SK-N-MC (cell line): ENCODE measurements around the gene SLC28A3.

Experiments
- DNase-seq: peaks from one replicate; pipeline ENCODE4 v3.0.0-alpha.2; 2011; ENCODE audit warnings: low read depth, low spot score
- H3K27ac ChIP-seq: fragments of 200-600 bp; sonication (generic); 2 replicates; pipeline ENCODE4 v1.5.1; 2016; ENCODE audit warnings: mixed run types
- H3K36me3 ChIP-seq: fragments of 200-600 bp; sonication (generic); 2 replicates; pipeline ENCODE4 v1.6.1; 2017; ENCODE audit warnings: antibody characterized with exemption, low read length, mixed read lengths; ENCODE audit not compliant: insufficient read depth
- H3K4me3 ChIP-seq: fragments of 200-600 bp; sonication (generic); 2 replicates; pipeline ENCODE4 v1.5.1; 2016
- H3K9ac ChIP-seq: fragments of 200-600 bp; sonication (generic); 2 replicates; pipeline ENCODE4 v1.8.0; 2017; ENCODE audit warnings: mixed run types, mixed read lengths; ENCODE audit not compliant: insufficient read length
- H3K9me3 ChIP-seq: fragments of 200-600 bp; sonication (generic); 2 replicates; pipeline ENCODE4 v1.6.1; 2017; ENCODE audit warnings: low read depth, mild to moderate bottlenecking, antibody characterized with exemption, low read length, moderate library complexity, mixed read lengths
- EZH2 ChIP-seq: fragments of 200-600 bp; sonication (generic); IDR thresholded peaks from one replicate; pipeline ENCODE4 v1.6.1; 2017; ENCODE audit warnings: antibody characterized with exemption
- FOXP2 ChIP-seq: optimal IDR thresholded peaks from 2 replicates; pipeline ENCODE3; 2011; ENCODE audit warnings: mild to moderate bottlenecking, moderate library complexity; ENCODE audit not compliant: insufficient read depth; ENCODE audit errors: extremely low read length, control extremely low read depth
- POLR2AphosphoS5 ChIP-seq: IDR thresholded peaks from 2 replicates; pipeline ENCODE4 v1.6.1; 2012; ENCODE audit warnings: mild to moderate bottlenecking, low read depth, low read length, borderline replicate concordance

The SLC28A3 gene

GRCh38 chr9:84361645-84362044 lies 21.1 kb upstream of the SLC28A3 start:
- H3K9me3 ChIP-seq = no peaks in the 10 kb centered on the region
- no peak overlapping the region for H3K4me3 ChIP-seq
- no peaks in the 10 kb centered on the region for H3K36me3 ChIP-seq
- no peak for DNase-seq
- TF ChIP-seq POLR2AphosphoS5 (no peak), EZH2 (no peak), FOXP2 (no peak)
- no peak overlapping the region for H3K9ac ChIP-seq
- no peak overlapping the region for H3K27ac ChIP-seq

- Histone ChIP-seq H3K9ac (no peak overlapping the region), H3K27ac (no peak overlapping the region), H3K36me3 (no peaks in the 10 kb centered on the region), H3K4me3 (no peak overlapping the region), H3K9me3 (no peaks in the 10 kb centered on the region)
- TF ChIP-seq FOXP2 (no peak), EZH2 (no peak), POLR2AphosphoS5 (no peak)
- DNase-seq = no peak
Observed at GRCh38 chr9:84357275-84357674, 16.7 kb upstream of the SLC28A3 start.

- no peak overlapping the region for H3K9ac ChIP-seq
- H3K36me3 ChIP-seq = no peaks in the 10 kb centered on the region
- no peak for DNase-seq
- no peak for TF ChIP-seq FOXP2
- TF ChIP-seq EZH2 = no peak
- TF ChIP-seq POLR2AphosphoS5 = no peak
- H3K27ac ChIP-seq = no peak overlapping the region
- no peaks in the 10 kb centered on the region for H3K9me3 ChIP-seq
- no peak overlapping the region for H3K4me3 ChIP-seq
Observed at GRCh38 chr9:84354035-84354434, 13.5 kb upstream of the SLC28A3 start.

GRCh38 chr9:84349671-84350070 lies 9.1 kb upstream of the SLC28A3 start:
- H3K36me3 ChIP-seq = no peaks in the 10 kb centered on the region
- no peak overlapping the region for H3K27ac ChIP-seq
- TF ChIP-seq FOXP2 = no peak
- TF ChIP-seq POLR2AphosphoS5 = no peak
- no peak for TF ChIP-seq EZH2
- no peaks in the 10 kb centered on the region for H3K9me3 ChIP-seq
- DNase-seq = no peak
- H3K4me3 ChIP-seq = no peak overlapping the region
- H3K9ac ChIP-seq = no peak overlapping the region

GRCh38 chr9:84343111-84343521 lies 2.6 kb upstream of the SLC28A3 start:
- TF ChIP-seq POLR2AphosphoS5 (no peak), EZH2 (no peak), FOXP2 (no peak)
- no peak for DNase-seq
- Histone ChIP-seq H3K27ac (no peak overlapping the region), H3K36me3 (no peaks in the 10 kb centered on the region), H3K9me3 (no peaks in the 10 kb centered on the region), H3K9ac (no peak overlapping the region), H3K4me3 (no peak overlapping the region)

- DNase-seq = no peak
- no peak overlapping the region for H3K4me3 ChIP-seq
- no peaks in the 10 kb centered on the region for H3K9me3 ChIP-seq
- TF ChIP-seq EZH2 (no peak), POLR2AphosphoS5 (no peak), FOXP2 (no peak)
- no peak overlapping the region for H3K9ac ChIP-seq
- no peak overlapping the region for H3K27ac ChIP-seq
- H3K36me3 ChIP-seq = no peaks in the 10 kb centered on the region
Observed at GRCh38 chr9:84339962-84340361, 596 bp downstream of the SLC28A3 start.

GRCh38 chr9:84339503-84339902 lies 1.1 kb downstream of the SLC28A3 start:
- H3K27ac ChIP-seq = no peak overlapping the region
- no peak for TF ChIP-seq POLR2AphosphoS5
- no peak for TF ChIP-seq EZH2
- no peak overlapping the region for H3K4me3 ChIP-seq
- H3K36me3 ChIP-seq = no peaks in the 10 kb centered on the region
- no peaks in the 10 kb centered on the region for H3K9me3 ChIP-seq
- H3K9ac ChIP-seq = no peak overlapping the region
- DNase-seq = no peak

GRCh38 chr9:84338792-84339191 lies 1.8 kb downstream of the SLC28A3 start:
- no peaks in the 10 kb centered on the region for H3K9me3 ChIP-seq

GRCh38 chr9:84337252-84337651 lies 3.3 kb downstream of the SLC28A3 start:
- Histone ChIP-seq H3K36me3 (no peaks in the 10 kb centered on the region), H3K27ac (no peak overlapping the region), H3K9me3 (no peaks in the 10 kb centered on the region), H3K9ac (no peak overlapping the region), H3K4me3 (no peak overlapping the region)
- DNase-seq = no peak
- TF ChIP-seq EZH2 (no peak), POLR2AphosphoS5 (no peak)

More at GRCh38 chr9:84338792-84339191, 1.8 kb downstream of the SLC28A3 start:
- H3K4me3 ChIP-seq = no peak overlapping the region
- H3K9ac ChIP-seq = no peak overlapping the region
- no peaks in the 10 kb centered on the region for H3K36me3 ChIP-seq
- H3K27ac ChIP-seq = no peak overlapping the region
- DNase-seq = no peak
- TF ChIP-seq EZH2 = no peak
- TF ChIP-seq FOXP2 = no peak
- no peak for TF ChIP-seq POLR2AphosphoS5
